Fibroblast of mammary gland (primary cell): ENCODE measurements around the gene FAM180A.

Experiments
- DNase-seq: peaks from one replicate; pipeline ENCODE4 v3.0.0-alpha.2; 2010; ENCODE audit warnings: low read depth
- H3K4me3 ChIP-seq: 2 replicates; pipeline ENCODE4 v1.5.1; 2011; ENCODE audit warnings: low read depth, mild to moderate bottlenecking, low read length, moderate library complexity; ENCODE audit not compliant: control insufficient read depth
- CTCF ChIP-seq: conservative IDR thresholded peaks from 2 replicates; pipeline ENCODE4 v1.5.1; 2011; ENCODE audit warnings: low read depth, low read length, inconsistent platforms; ENCODE audit not compliant: control insufficient read depth, insufficient read depth

Gene FAM180A

GRCh38 chr7:135768467-135768866 is 19.9 kb upstream of the FAM180A start:
- TF ChIP-seq CTCF = no peak
- H3K4me3 ChIP-seq = no peak overlapping the region
- no peak for DNase-seq

GRCh38 chr7:135768064-135768463 is 19.5 kb upstream of the FAM180A start:
- TF ChIP-seq CTCF = no peak
- H3K4me3 ChIP-seq = no peak overlapping the region
- no peak for DNase-seq

GRCh38 chr7:135763261-135763660 is 14.6 kb upstream of the FAM180A start:
- no peak for DNase-seq
- no peak overlapping the region for H3K4me3 ChIP-seq
- no peak for TF ChIP-seq CTCF

- no peak overlapping the region for H3K4me3 ChIP-seq
- TF ChIP-seq CTCF = no peak
- no peak for DNase-seq
Observed at GRCh38 chr7:135761751-135762488, 13.3 kb upstream of the FAM180A start.

GRCh38 chr7:135759532-135759931 is 10.9 kb upstream of the FAM180A start:
- no peak for TF ChIP-seq CTCF
- DNase-seq = no peak
- H3K4me3 ChIP-seq = no peak overlapping the region

GRCh38 chr7:135758531-135758932 is 9.9 kb upstream of the FAM180A start:
- no peak for TF ChIP-seq CTCF
- H3K4me3 ChIP-seq = peak overlapping the region; percentile 22
- peak; percentile 63 for DNase-seq
